ENCODE results near the gene XRCC5.
"Not testable (repeated sequence)": the region's sequence is repeated elsewhere in the genome, so short reads cannot be mapped to it uniquely, and the experiment has no call there.

Gene XRCC5

GRCh38 chr2:216108967-216109921, at the start of gene XRCC5:
TSS of gene XRCC5 (plus strand) at chr2:216109348. CDS start at chr2:216109437, 89 bp downstream.
- DNase-seq: peak; percentile 97

GRCh38 chr2:216064014-216064630, 45.0 kb upstream of the XRCC5 start:
- no peak for DNase-seq

GRCh38 chr2:216064665-216065064, 44.5 kb upstream of the XRCC5 start:
- DNase-seq: no peak

GRCh38 chr2:216066230-216066629, 42.9 kb upstream of the XRCC5 start:
- no peak for DNase-seq

- no peak for DNase-seq
Observed at GRCh38 chr2:216069028-216069427, 40.1 kb upstream of the XRCC5 start.

- no peak for DNase-seq
Observed at GRCh38 chr2:216070195-216070594, 39.0 kb upstream of the XRCC5 start.

GRCh38 chr2:216071111-216071851, 37.9 kb upstream of the XRCC5 start:
- no peak for DNase-seq

GRCh38 chr2:216072473-216072872, 36.7 kb upstream of the XRCC5 start:
- no peak for DNase-seq

- DNase-seq: no peak
Observed at GRCh38 chr2:216073773-216074172, 35.4 kb upstream of the XRCC5 start.

GRCh38 chr2:216074380-216074779, 34.8 kb upstream of the XRCC5 start:
- DNase-seq: no peak

- no peak for DNase-seq
Observed at GRCh38 chr2:216074794-216075193, 34.4 kb upstream of the XRCC5 start.

GRCh38 chr2:216075510-216076485, 33.4 kb upstream of the XRCC5 start:
- no peak for DNase-seq

- DNase-seq: no peak
Observed at GRCh38 chr2:216078776-216079175, 30.4 kb upstream of the XRCC5 start.

GRCh38 chr2:216080048-216080447, 29.1 kb upstream of the XRCC5 start:
- not testable (repeated sequence) for DNase-seq

- DNase-seq: no peak
Observed at GRCh38 chr2:216081012-216081411, 28.1 kb upstream of the XRCC5 start.

GRCh38 chr2:216081487-216082116, 27.5 kb upstream of the XRCC5 start, which contains the start of the genes PECR and TMEM169:
TSS of gene PECR (minus strand) at chr2:216081809. CDS start at chr2:216081741, 68 bp downstream.
TSS of gene TMEM169 (plus strand) at chr2:216081919. CDS start at chr2:216095964, 14,045 bp downstream.
- peak; percentile 87 for DNase-seq

GRCh38 chr2:216082117-216082711, 26.9 kb upstream of the XRCC5 start:
- DNase-seq: peak; percentile 53

- peak; percentile 20 for DNase-seq
Observed at GRCh38 chr2:216082805-216083204, 26.3 kb upstream of the XRCC5 start.

GRCh38 chr2:216083464-216084281, 25.5 kb upstream of the XRCC5 start:
- DNase-seq: no peak

- no peak for DNase-seq
Observed at GRCh38 chr2:216084547-216084946, 24.6 kb upstream of the XRCC5 start.
